ENCODE results near the gene WFDC5. TPM values are rescaled to one million over a fixed set of nuclear protein-coding genes. Genes with fewer than 3 reads are reported as not detected.

WFDC5 gene
- total and polyA plus RNA-seq, 9 of the 15 experiments (the other 6 are each of a cell fraction or from before 2014, with no cell fraction given) = not detected

DNA sequence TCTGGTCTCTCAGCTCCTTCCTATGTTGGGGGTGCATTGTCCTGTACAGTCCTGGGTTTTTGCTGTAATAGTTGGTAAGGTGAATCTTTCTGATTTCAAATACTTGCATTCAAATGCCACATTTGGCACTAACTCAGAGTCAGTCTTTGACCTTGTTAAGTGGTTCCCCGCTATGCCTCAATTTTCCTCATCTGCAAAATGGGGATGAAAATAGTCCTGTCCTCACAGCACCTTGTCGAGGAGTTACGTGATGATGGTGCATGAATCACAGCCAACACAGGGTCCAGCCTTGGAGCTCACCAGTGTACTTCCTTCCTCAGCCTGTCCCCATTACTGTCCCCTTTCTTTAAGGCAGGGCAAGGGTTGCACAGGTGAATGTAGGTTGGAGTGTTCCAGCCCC, 1.1 kb downstream of the WFDC5 start:
- BruUV-seq (replicated peaks) = no TSS peak
- Histone ChIP-seq H3K4me1 (replicated peaks in 1 of 2; ENCODE audit: control insufficient read depth in 2 of 2, insufficient read depth in 2 of 2, low read length in 2 of 2) (peaks cover 0 to 3% of the 10 kb centered on the region in 2 experiments; a peak in 1 of 5 replicates), H4K20me1 (replicated peaks; ENCODE audit: control insufficient read depth, insufficient read depth, low read length) (no peaks in the 10 kb centered on the region), H3K9me1 (ENCODE audit: control insufficient read depth, insufficient read depth, low read length) (no peaks in the 10 kb centered on the region), H2AFZ (ENCODE audit: low read depth, low read length) (no peak overlapping the region), H3K27ac (ENCODE audit: extremely low read depth, low read depth, low read length) (no peak overlapping the region), H3K4me3 (no peak overlapping the region), H3K9ac (ENCODE audit: insufficient read depth in 1 of 2, low read depth in 2 of 2, low read length in 2 of 2) (no peak overlapping the region), H3K27me3 (ENCODE audit: control insufficient read depth in 2 of 2, insufficient read depth in 2 of 2, low read length in 2 of 2) (peaks cover 8 to 46% of the 10 kb centered on the region in 2 experiments; a peak in 4 of 5 replicates), H3K4me2 (ENCODE audit: insufficient read depth, low read length) (no peak overlapping the region), H3K36me3 (ENCODE audit: control insufficient read depth, insufficient read depth, low read length) (no peaks in the 10 kb centered on the region), H3K79me2 (ENCODE audit: control insufficient read depth, insufficient read depth, low read length) (no peaks in the 10 kb centered on the region), H3K9me3 (replicated peaks; ENCODE audit: control insufficient read depth, insufficient read depth, low read depth, low read length) (no peaks in the 10 kb centered on the region)
- intact Hi-C loops (cut with micrococcal nuclease) (loop anchor here (5.0 kb wide), 2 partner anchors 72 to 102 kb away; no protein-coding TSS in a partner anchor), in situ Hi-C loops (cut with MboI) (no loop called here)
- POLR2A ChIA-PET = no interaction called here
- ATAC-seq = no peak
- FAIRE-seq = no peak
- WGBS (ENCODE audit: insufficient coverage, low coverage, missing lambda C conversion rate) = 0% methylated on average over 3 of the region's 3 CpGs
- DNase-seq (ENCODE audit: extremely low read depth in 1 of 4, low spot score in 3 of 4) = no peak
- CTCF ChIA-PET (ENCODE audit: low intra/inter-chr PET ratio) = no interaction called here
- TF ChIP-seq KDM4B (IDR thresholded peaks at IDR 0.05; ENCODE audit: borderline replicate concordance in 2 of 2, low read depth in 1 of 2) = no peak
- TF ChIP-seq ZNF165 (CRISPR knock-in tag; IDR thresholded peaks at IDR 0.05; ENCODE audit: borderline replicate concordance) = no peak
- 0 out of 4 replicates have a peak, but pooled peaks of 1 of the 2 experiments have one; percentile 20 for TF ChIP-seq RCOR1 (IDR thresholded peaks at IDR 0.05; ENCODE audit: borderline replicate concordance in 1 of 2, low read depth in 2 of 2, low read length in 2 of 2)
- TF ChIP-seq ESRRA (IDR thresholded peaks at IDR 0.05; ENCODE audit: borderline replicate concordance, low read depth) = 0 out of 2 replicates have a peak, but pooled peaks have one; percentile 14
- TF ChIP-seq FOXO4 (CRISPR knock-in tag; IDR thresholded peaks at IDR 0.05) = no peak
- TF ChIP-seq RBM25 (IDR thresholded peaks at IDR 0.05; ENCODE audit: low read depth, low read length, severe bottlenecking) = peak; percentile 72
- TF ChIP-seq RFX5 (IDR thresholded peaks at IDR 0.05; ENCODE audit: low read depth, low read length) = no peak
- TF ChIP-seq FOXP1 (CRISPR knock-in tag; IDR thresholded peaks at IDR 0.05) = no peak
- TF ChIP-seq, protein P1, sequence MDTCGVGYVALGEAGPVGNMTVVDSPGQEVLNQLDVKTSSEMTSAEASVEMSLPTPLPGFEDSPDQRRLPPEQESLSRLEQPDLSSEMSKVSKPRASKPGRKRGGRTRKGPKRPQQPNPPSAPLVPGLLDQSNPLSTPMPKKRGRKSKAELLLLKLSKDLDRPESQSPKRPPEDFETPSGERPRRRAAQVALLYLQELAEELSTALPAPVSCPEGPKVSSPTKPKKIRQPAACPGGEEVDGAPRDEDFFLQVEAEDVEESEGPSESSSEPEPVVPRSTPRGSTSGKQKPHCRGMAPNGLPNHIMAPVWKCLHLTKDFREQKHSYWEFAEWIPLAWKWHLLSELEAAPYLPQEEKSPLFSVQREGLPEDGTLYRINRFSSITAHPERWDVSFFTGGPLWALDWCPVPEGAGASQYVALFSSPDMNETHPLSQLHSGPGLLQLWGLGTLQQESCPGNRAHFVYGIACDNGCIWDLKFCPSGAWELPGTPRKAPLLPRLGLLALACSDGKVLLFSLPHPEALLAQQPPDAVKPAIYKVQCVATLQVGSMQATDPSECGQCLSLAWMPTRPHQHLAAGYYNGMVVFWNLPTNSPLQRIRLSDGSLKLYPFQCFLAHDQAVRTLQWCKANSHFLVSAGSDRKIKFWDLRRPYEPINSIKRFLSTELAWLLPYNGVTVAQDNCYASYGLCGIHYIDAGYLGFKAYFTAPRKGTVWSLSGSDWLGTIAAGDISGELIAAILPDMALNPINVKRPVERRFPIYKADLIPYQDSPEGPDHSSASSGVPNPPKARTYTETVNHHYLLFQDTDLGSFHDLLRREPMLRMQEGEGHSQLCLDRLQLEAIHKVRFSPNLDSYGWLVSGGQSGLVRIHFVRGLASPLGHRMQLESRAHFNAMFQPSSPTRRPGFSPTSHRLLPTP (IDR thresholded peaks at IDR 0.05; ENCODE audit: borderline replicate concordance, extremely low read depth, insufficient read length) = no peak
- TF ChIP-seq POLR2A (conservative IDR thresholded peaks at IDR 0.05) = no peak
- TF ChIP-seq, protein P2, sequence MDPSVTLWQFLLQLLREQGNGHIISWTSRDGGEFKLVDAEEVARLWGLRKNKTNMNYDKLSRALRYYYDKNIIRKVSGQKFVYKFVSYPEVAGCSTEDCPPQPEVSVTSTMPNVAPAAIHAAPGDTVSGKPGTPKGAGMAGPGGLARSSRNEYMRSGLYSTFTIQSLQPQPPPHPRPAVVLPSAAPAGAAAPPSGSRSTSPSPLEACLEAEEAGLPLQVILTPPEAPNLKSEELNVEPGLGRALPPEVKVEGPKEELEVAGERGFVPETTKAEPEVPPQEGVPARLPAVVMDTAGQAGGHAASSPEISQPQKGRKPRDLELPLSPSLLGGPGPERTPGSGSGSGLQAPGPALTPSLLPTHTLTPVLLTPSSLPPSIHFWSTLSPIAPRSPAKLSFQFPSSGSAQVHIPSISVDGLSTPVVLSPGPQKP (CRISPR knock-in tag; IDR thresholded peaks at IDR 0.05) = no peak
- no peak for TF ChIP-seq GABPB1 (CRISPR knock-in tag; IDR thresholded peaks at IDR 0.05)
- no peak for TF ChIP-seq GTF2F1 (IDR thresholded peaks at IDR 0.05; ENCODE audit: low read depth, low read length)
- peak; percentile 69 for TF ChIP-seq BCOR (IDR thresholded peaks at IDR 0.05)
- TF ChIP-seq CREB3L1 (IDR thresholded peaks at IDR 0.05; ENCODE audit: borderline replicate concordance, low read depth) = no peak
- TF ChIP-seq ZFP1 (CRISPR knock-in tag; IDR thresholded peaks at IDR 0.05) = no peak
- TF ChIP-seq TFAM (CRISPR knock-in tag; conservative IDR thresholded peaks at IDR 0.05) = no peak

All from K562 (cell line).